Fibroblast of skin of abdomen (primary cell): ENCODE measurements around the gene TRPM3.

Experiments used
- DNase-seq: peaks from one replicate; pipeline ENCODE4 v3.0.0-alpha.2; 2013

TRPM3 gene

DNA sequence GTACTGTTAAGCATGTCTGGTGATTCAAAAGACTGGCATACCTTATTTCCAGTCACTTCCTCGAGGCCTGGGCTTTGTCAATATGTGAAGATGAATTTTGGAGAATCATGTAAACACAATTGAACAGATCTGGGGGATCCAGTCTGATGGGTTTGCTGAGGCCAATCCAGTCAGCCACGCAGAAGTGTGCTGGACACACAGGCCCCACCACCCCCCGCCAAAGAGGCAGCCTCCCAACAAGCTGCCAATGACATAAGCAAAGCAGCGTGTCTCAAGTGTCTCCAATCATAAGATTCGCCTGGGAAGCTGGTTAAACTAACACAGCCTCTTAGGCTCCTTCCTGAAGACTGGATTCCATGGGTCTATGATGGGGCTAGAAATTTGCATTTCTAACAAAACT, 514.1 kb downstream of the TRPM3 start:
- no peak for DNase-seq

DNA sequence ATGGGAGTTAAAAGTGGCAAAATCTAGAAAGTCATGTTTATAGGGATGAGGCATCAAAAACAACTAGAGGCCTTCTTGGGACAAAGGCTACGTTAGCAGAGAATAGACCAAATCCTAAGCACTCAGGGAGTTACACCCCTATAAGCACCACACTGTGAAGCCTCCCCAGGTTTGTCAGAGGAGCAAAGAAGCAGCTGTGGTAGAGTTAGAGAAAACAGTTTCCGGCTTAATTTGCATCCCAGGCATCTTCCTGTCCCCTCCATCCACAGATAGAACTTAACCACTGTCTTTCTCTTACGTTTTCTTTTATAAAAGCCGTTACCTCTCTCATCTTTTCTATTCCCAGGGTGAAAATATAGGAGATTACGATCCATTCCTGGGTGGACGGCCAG, 518.4 kb downstream of the TRPM3 start:
- DNase-seq = no peak

- peak; percentile 82 for DNase-seq
Measured at GRCh38 chr9:70602321-70603019, 519.0 kb downstream of the TRPM3 start.

- peak; percentile 92 for DNase-seq
Measured at GRCh38 chr9:70601000-70601951, 520.1 kb downstream of the TRPM3 start.

GRCh38 chr9:70600506-70600905, 520.9 kb downstream of the TRPM3 start:
- DNase-seq = peak; percentile 62

DNA sequence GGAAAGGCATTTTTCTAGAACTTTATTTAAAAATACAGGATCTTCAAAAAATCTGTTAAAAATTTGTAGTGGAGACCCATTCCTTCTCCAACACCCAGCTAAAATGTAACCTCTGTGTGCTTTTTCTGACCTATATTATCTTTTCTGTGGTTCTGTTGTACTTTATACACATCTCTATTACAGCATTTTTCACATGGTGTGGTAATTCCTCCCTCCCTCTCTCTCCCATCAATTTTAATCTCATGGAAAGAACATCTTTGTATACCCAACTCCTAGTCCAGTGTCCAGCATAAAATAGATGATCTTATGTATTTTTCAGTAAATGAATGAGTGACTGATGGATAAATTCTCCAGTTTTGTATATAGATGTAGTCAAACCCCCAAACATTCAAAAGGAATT, 523.5 kb downstream of the TRPM3 start:
- no peak for DNase-seq

- DNase-seq = no peak
Measured at GRCh38 chr9:70595211-70595610, 526.2 kb downstream of the TRPM3 start.

DNA sequence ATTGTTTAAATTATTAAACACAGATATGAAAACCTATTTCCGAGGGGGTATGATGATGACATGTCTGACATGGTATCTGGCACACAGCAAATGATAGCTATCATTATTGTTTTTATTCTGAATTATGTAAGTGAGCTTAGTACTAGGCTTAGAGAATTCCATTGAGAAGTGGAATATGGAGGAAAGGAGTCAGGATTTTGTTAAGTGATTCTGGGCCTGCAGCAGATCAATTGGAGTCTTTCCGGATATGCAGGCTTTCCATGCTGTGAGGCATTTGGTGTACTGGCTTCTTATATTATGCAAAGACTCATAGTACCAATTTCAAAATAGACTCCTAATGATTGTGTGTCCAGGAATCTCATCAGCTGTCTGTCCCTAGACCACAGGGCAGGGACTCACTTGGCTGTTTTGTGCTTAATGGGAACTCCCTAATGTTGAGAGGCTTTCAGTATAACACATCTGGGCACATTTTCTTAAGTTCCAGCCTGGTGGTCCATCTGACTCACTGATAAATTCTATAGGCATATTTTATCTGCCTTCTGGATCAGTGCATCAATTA, 527.0 kb downstream of the TRPM3 start:
- DNase-seq = peak; percentile 20

GRCh38 chr9:70593241-70593640, 528.2 kb downstream of the TRPM3 start:
- DNase-seq = no peak

GRCh38 chr9:70590315-70590677, 531.1 kb downstream of the TRPM3 start:
- peak; percentile 42 for DNase-seq

- DNase-seq = peak; percentile 83
Measured at GRCh38 chr9:70589571-70590314, 531.7 kb downstream of the TRPM3 start.

DNA sequence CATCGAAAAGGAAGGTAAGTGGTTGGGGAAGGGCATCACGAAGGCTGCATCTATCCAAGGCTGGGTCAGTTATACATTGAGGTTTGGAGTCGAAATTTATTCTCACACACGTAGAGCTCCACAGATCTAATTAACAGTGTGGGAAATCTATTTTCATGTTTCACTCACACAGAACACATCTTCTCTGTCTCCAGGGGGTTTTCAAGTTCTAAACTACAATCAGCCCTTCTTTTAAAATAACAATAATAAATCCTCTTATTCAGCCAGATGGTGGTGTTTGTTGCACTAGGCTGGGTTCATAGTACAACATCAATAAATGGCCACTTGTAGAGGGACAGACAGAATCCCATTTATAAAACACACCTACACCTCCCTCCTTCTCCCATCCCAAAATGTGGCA, 532.4 kb downstream of the TRPM3 start:
- DNase-seq = no peak

- no peak for DNase-seq
Measured at GRCh38 chr9:70588381-70588780, 533.0 kb downstream of the TRPM3 start.

- DNase-seq = peak; percentile 67
Measured at GRCh38 chr9:70587201-70587600, 534.2 kb downstream of the TRPM3 start.

DNA sequence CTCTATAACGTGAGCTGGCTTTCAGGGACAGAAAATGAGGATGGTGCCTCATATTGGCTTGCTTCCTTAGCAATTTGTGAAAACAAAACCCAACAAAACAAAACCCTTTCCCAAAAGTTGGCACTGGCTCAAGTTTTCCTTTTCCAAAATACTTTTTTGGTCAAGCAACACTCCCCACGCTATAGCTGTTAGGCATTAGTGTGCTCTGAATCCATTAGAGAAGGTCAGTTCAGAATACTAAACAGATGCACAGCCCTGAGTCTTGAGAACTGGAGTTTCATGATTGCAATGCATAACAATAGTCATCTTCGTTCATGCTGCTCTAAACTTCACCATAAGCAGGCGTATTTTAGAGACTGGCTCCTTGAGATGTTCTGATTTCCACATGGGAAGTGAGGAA, 534.9 kb downstream of the TRPM3 start:
- no peak for DNase-seq

DNA sequence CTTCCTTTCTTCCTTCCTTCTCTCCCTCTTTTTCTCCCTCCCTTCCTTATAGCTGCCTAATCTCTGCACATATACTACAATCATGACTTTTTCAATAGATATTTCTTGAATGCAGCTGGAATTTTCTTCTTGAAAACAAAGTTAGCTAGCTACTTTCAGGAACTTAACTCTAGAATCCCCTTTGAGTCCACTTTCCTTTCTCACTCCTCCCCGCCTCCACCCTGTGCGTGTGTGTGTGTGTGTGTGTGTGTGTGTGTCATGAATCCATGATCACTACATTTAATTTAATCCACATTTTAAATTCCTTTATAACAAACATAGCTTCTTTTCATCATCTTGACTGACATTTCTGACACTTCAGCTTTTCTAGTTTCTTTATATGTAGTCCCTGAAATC, 539.5 kb downstream of the TRPM3 start:
- peak; percentile 41 for DNase-seq

- no peak for DNase-seq
Measured at GRCh38 chr9:70581214-70581954, 540.0 kb downstream of the TRPM3 start.

DNA sequence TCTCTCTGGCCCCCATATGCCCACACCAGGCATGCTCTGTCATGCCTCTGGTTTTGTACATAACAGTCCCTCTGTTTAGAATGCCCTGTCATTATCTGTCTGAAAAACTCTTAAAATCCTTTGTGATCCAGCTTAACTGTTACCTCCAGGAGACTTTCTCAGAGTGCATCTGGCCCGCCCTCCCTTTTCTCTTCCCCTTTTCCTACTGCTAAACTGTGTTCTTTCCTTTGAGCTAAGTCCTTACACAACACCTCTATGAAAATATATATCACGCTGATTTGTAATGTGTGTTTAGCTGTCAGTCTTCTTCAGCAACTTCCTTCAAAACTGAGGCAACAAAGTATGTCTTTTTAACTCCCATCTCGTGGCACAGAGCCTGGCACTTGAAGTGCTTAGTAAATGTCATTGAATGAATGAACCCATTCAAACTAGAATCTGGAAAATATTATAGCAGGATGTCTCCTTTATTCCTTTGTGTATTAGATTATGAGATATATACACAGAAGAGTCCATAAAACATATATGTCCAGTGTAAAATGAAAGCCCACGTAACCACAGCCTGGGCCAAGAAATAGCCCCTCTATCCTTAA, 540.7 kb downstream of the TRPM3 start:
- DNase-seq = no peak

- DNase-seq = no peak
Measured at GRCh38 chr9:70579686-70580085, 541.7 kb downstream of the TRPM3 start.

- DNase-seq = no peak
Measured at GRCh38 chr9:70578720-70579119, 542.7 kb downstream of the TRPM3 start.

GRCh38 chr9:70577671-70578070, 543.8 kb downstream of the TRPM3 start:
- no peak for DNase-seq

DNA sequence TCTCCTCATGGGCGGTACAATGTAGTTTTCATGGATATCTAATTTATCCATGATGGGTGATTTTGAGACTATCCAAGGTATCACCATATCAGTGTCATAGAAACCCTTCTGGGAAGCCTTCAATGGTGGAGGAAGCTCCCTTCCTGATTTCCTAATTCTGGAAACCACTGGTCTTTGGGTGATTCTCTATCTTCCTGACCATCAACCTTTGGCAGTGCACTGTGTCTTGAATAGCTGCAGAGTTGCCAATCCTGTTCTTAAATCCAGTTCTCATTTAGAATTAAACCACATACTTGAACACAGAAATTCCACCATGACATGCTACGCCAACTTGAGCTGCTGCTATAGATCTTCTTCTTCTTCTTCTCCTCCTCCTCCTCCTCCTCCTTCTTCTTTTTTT, 545.3 kb downstream of the TRPM3 start:
- no peak for DNase-seq
